C4-2B (cell line): ENCODE data around the gene EFCAB8.

Experiments
- ZFX ChIP-seq: fragments of 450-650 bp; IDR thresholded peaks from 2 replicates; pipeline ENCODE4 v1.6.1; 2017
- TF ChIP-seq, protein P1 (sequence below): fragments of 450-650 bp; conservative IDR thresholded peaks from 2 replicates; pipeline ENCODE4 v1.5.1; 2017; ENCODE audit warnings: mild to moderate bottlenecking

DNA sequence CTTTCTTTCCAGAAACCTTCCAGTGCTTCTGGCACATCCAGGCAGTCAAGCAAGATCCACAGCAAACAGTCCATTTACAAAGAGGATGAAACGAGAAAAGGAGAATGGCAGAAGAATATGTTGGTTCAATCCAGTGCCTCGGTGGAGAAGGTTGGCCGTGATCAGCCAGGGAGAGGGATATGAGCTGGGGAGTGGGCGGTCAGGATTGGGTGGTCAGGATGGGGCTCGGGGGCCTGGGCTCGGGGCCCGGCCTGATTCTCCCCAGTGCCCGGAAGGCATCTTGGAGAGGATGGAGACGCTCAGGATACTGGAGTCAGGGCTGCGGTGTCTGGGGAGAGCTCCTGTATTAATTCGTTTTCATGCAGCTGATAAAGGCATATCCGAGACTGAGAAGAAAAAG, 61.3 kb downstream of the EFCAB8 start:
- TF ChIP-seq, protein P1, sequence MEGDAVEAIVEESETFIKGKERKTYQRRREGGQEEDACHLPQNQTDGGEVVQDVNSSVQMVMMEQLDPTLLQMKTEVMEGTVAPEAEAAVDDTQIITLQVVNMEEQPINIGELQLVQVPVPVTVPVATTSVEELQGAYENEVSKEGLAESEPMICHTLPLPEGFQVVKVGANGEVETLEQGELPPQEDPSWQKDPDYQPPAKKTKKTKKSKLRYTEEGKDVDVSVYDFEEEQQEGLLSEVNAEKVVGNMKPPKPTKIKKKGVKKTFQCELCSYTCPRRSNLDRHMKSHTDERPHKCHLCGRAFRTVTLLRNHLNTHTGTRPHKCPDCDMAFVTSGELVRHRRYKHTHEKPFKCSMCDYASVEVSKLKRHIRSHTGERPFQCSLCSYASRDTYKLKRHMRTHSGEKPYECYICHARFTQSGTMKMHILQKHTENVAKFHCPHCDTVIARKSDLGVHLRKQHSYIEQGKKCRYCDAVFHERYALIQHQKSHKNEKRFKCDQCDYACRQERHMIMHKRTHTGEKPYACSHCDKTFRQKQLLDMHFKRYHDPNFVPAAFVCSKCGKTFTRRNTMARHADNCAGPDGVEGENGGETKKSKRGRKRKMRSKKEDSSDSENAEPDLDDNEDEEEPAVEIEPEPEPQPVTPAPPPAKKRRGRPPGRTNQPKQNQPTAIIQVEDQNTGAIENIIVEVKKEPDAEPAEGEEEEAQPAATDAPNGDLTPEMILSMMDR = no peak
- no peak for TF ChIP-seq ZFX
